Effector memory CD8-positive, alpha-beta T cell (primary cell): Measurements from ENCODE around the gene FAM234A.
"Not testable (repeated sequence)": the region's sequence is repeated elsewhere in the genome, so short reads cannot be mapped to it uniquely, and the experiment has no call there.

Experiments
- ATAC-seq: fragments of 150-1000 bp; cut with Tn5 transposase; replicated peaks from 2 replicates; pipeline ENCODE4 v1.10.0; 2021; ENCODE audit warnings: mild to moderate bottlenecking, moderate library complexity
- DNase-seq, 3 experiments: peaks; one replicate each; pipeline ENCODE4 v3.0.0; 2021
- H3K27ac Mint-ChIP-seq, 2 donors: one replicate each; pipeline ENCODE4 v1.8.0; 2022; ENCODE audit warnings: mild to moderate bottlenecking in 2 of 2, mixed read lengths in 2 of 2, moderate library complexity in 2 of 2
- H3K27me3 Mint-ChIP-seq, 2 donors: one replicate each; pipeline ENCODE4 v1.8.0; 2022; ENCODE audit warnings: mixed read lengths in 2 of 2
- H3K36me3 Mint-ChIP-seq: one replicate; pipeline ENCODE4 v1.8.0; 2022; ENCODE audit warnings: mild to moderate bottlenecking, moderate library complexity, mixed read lengths; ENCODE audit not compliant: insufficient read depth
- H3K4me1 Mint-ChIP-seq, 2 donors: one replicate each; pipeline ENCODE4 v1.8.0; 2022; ENCODE audit warnings: low read depth in 2 of 2, mixed read lengths in 2 of 2
- H3K4me3 Mint-ChIP-seq, 2 donors: one replicate each; pipeline ENCODE4 v1.8.0; 2022; ENCODE audit warnings: mild to moderate bottlenecking in 2 of 2, mixed read lengths in 2 of 2, moderate library complexity in 2 of 2
- H3K9me3 Mint-ChIP-seq, 2 donors: one replicate each; pipeline ENCODE4 v1.8.0; 2022; ENCODE audit warnings: mixed read lengths in 2 of 2
- total RNA-seq, 9 experiments: gene quantifications; one replicate each; lab custom pipeline; 2026; lab: John Stamatoyannopoulos, UW

Gene FAM234A
- total RNA-seq, result 10.1 to 25.6 (median 17.8) reads per million in 9 experiments

- DNase-seq, result peak; percentile 90 to 94 (median 93)
- H3K9me3 Mint-ChIP-seq, result no peaks in the 10 kb centered on the region
- no peaks in the 10 kb centered on the region for H3K27me3 Mint-ChIP-seq
- peaks cover 22% of the 10 kb centered on the region for H3K36me3 Mint-ChIP-seq
- peak within 1 kb of the TSS; percentile 95 to 97 for H3K27ac Mint-ChIP-seq
- H3K4me3 Mint-ChIP-seq, result peak within 1 kb of the TSS; percentile 87 to 90
- peaks cover 7 to 16% of the 10 kb centered on the region in 2 donors for H3K4me1 Mint-ChIP-seq
- peak; percentile 84 for ATAC-seq
Measured at GRCh38 chr16:234468-235305, at the start of gene FAM234A. Gene FAM234A, plus strand, starts transcription at chr16:234821. Its CDS starts 19,593 bp downstream, at chr16:254414.

GRCh38 chr16:185213-185612, 49.4 kb upstream of the FAM234A start:
- DNase-seq, result no peak
- H3K4me1 Mint-ChIP-seq, result peaks cover 0 to 4% of the 10 kb centered on the region in 2 donors
- no peaks in the 10 kb centered on the region for H3K9me3 Mint-ChIP-seq
- ATAC-seq, result no peak
- H3K4me3 Mint-ChIP-seq, result no peak overlapping the region
- no peak overlapping the region for H3K27ac Mint-ChIP-seq
- H3K36me3 Mint-ChIP-seq, result peaks cover 39% of the 10 kb centered on the region
- H3K27me3 Mint-ChIP-seq, result no peaks in the 10 kb centered on the region

- Mint-ChIP-seq H3K9me3 (no peaks in the 10 kb centered on the region), H3K27me3 (no peaks in the 10 kb centered on the region), H3K4me3 (no peak overlapping the region), H3K4me1 (peaks cover 0 to 4% of the 10 kb centered on the region in 2 donors), H3K27ac (peak overlapping the region in 1 of 2 donors; percentile 64), H3K36me3 (peaks cover 40% of the 10 kb centered on the region)
- DNase-seq (no peak), ATAC-seq (no peak)
Measured at GRCh38 chr16:185691-186090, 48.9 kb upstream of the FAM234A start.

GRCh38 chr16:187330-187729, 47.3 kb upstream of the FAM234A start:
- H3K9me3 Mint-ChIP-seq, result no peaks in the 10 kb centered on the region
- no peak overlapping the region for H3K27ac Mint-ChIP-seq
- ATAC-seq (no peak), DNase-seq (no peak)
- peaks cover 51% of the 10 kb centered on the region for H3K36me3 Mint-ChIP-seq
- H3K4me3 Mint-ChIP-seq, result no peak overlapping the region
- no peaks in the 10 kb centered on the region for H3K27me3 Mint-ChIP-seq
- peaks cover 0 to 4% of the 10 kb centered on the region in 2 donors for H3K4me1 Mint-ChIP-seq

GRCh38 chr16:188674-189073, 45.9 kb upstream of the FAM234A start:
- ATAC-seq, result peak; percentile 54
- Mint-ChIP-seq H3K36me3 (peaks cover 62% of the 10 kb centered on the region), H3K9me3 (no peaks in the 10 kb centered on the region), H3K27ac (peak overlapping the region; percentile 51 to 71), H3K4me3 (no peak overlapping the region), H3K4me1 (peaks cover 0 to 4% of the 10 kb centered on the region in 2 donors), H3K27me3 (no peaks in the 10 kb centered on the region)
- DNase-seq, result no peak

GRCh38 chr16:189604-190186, 44.9 kb upstream of the FAM234A start:
- Mint-ChIP-seq H3K27me3 (no peaks in the 10 kb centered on the region), H3K36me3 (peaks cover 70% of the 10 kb centered on the region), H3K4me1 (peaks cover 0 to 4% of the 10 kb centered on the region in 2 donors), H3K4me3 (no peak overlapping the region), H3K9me3 (no peaks in the 10 kb centered on the region), H3K27ac (peak overlapping the region in 1 of 2 donors; percentile 51)
- DNase-seq (no peak), ATAC-seq (no peak)

GRCh38 chr16:191831-192230, 42.8 kb upstream of the FAM234A start:
- Mint-ChIP-seq H3K27ac (peak overlapping the region in 1 of 2 donors; percentile 49), H3K9me3 (no peaks in the 10 kb centered on the region), H3K4me1 (peaks cover 0 to 4% of the 10 kb centered on the region in 2 donors), H3K36me3 (peaks cover 84% of the 10 kb centered on the region), H3K4me3 (no peak overlapping the region), H3K27me3 (no peaks in the 10 kb centered on the region)
- ATAC-seq (no peak), DNase-seq (no peak)

GRCh38 chr16:192686-193085, 41.9 kb upstream of the FAM234A start:
- DNase-seq (no peak), ATAC-seq (no peak)
- Mint-ChIP-seq H3K36me3 (peaks cover 93% of the 10 kb centered on the region), H3K9me3 (no peaks in the 10 kb centered on the region), H3K4me3 (no peak overlapping the region), H3K27me3 (no peaks in the 10 kb centered on the region), H3K4me1 (peaks cover 0 to 4% of the 10 kb centered on the region in 2 donors), H3K27ac (peak overlapping the region in 1 of 2 donors; percentile 49)

- no peak for DNase-seq
- Mint-ChIP-seq H3K4me1 (peaks cover 0 to 4% of the 10 kb centered on the region in 2 donors), H3K36me3 (peaks cover 96% of the 10 kb centered on the region), H3K27ac (peak overlapping the region in 1 of 2 donors; percentile 49), H3K4me3 (no peak overlapping the region), H3K27me3 (no peaks in the 10 kb centered on the region), H3K9me3 (no peaks in the 10 kb centered on the region)
- no peak for ATAC-seq
Measured at GRCh38 chr16:193441-193840, 41.2 kb upstream of the FAM234A start.

GRCh38 chr16:194516-194915, 40.1 kb upstream of the FAM234A start:
- no peaks in the 10 kb centered on the region for H3K27me3 Mint-ChIP-seq
- no peaks in the 10 kb centered on the region for H3K9me3 Mint-ChIP-seq
- ATAC-seq, result no peak
- H3K36me3 Mint-ChIP-seq, result peaks cover 97% of the 10 kb centered on the region
- no peak overlapping the region for H3K4me3 Mint-ChIP-seq
- H3K4me1 Mint-ChIP-seq, result no peaks in the 10 kb centered on the region
- H3K27ac Mint-ChIP-seq, result no peak overlapping the region
- DNase-seq, result no peak

- DNase-seq (no peak), ATAC-seq (no peak)
- H3K27ac Mint-ChIP-seq, result no peak overlapping the region
- H3K36me3 Mint-ChIP-seq, result peaks cover 99% of the 10 kb centered on the region
- no peaks in the 10 kb centered on the region for H3K4me1 Mint-ChIP-seq
- no peaks in the 10 kb centered on the region for H3K9me3 Mint-ChIP-seq
- H3K27me3 Mint-ChIP-seq, result no peaks in the 10 kb centered on the region
- H3K4me3 Mint-ChIP-seq, result no peak overlapping the region
Measured at GRCh38 chr16:200388-200787, 34.2 kb upstream of the FAM234A start.

- Mint-ChIP-seq H3K27ac (no peak overlapping the region), H3K4me3 (no peak overlapping the region), H3K27me3 (no peaks in the 10 kb centered on the region), H3K36me3 (peaks cover 99% of the 10 kb centered on the region), H3K4me1 (no peaks in the 10 kb centered on the region), H3K9me3 (no peaks in the 10 kb centered on the region)
- ATAC-seq, result no peak
- no peak for DNase-seq
Measured at GRCh38 chr16:203246-203645, 31.4 kb upstream of the FAM234A start.

GRCh38 chr16:204046-204445, 30.6 kb upstream of the FAM234A start:
- H3K4me1 Mint-ChIP-seq, H3K27me3 Mint-ChIP-seq, H3K4me3 Mint-ChIP-seq, ATAC-seq, DNase-seq, H3K9me3 Mint-ChIP-seq, H3K27ac Mint-ChIP-seq: not testable (repeated sequence)
- peaks cover 96% of the 10 kb centered on the region for H3K36me3 Mint-ChIP-seq

GRCh38 chr16:209359-209758, 25.3 kb upstream of the FAM234A start:
- H3K9me3 Mint-ChIP-seq, result not testable (repeated sequence)
- peaks cover 88% of the 10 kb centered on the region for H3K36me3 Mint-ChIP-seq

More at GRCh38 chr16:209359-209758, 25.3 kb upstream of the FAM234A start:
- ATAC-seq, H3K27me3 Mint-ChIP-seq, H3K27ac Mint-ChIP-seq, H3K4me3 Mint-ChIP-seq, DNase-seq: not testable (repeated sequence)
- peaks cover 11 to 13% of the 10 kb centered on the region in 2 donors for H3K4me1 Mint-ChIP-seq
